HEK293T (cell line): ENCODE measurements around the gene CALN1.

Source experiments
- CTCF ChIA-PET: fragments of 350-600 bp; formaldehyde crosslinking; extraction: SDS; loops from one replicate; lab custom pipeline; 2021; ENCODE audit warnings: antibody characterized with exemption, inconsistent platforms; lab: Yijun Ruan, JAX
- POLR2A ChIA-PET: fragments of 350-600 bp; formaldehyde crosslinking; extraction: SDS; loops from one replicate; lab custom pipeline; 2020; ENCODE audit warnings: antibody characterized with exemption, inconsistent platforms; lab: Yijun Ruan, JAX
- DNase-seq: peaks from one replicate; pipeline ENCODE4 v3.0.0; 2012; ENCODE audit warnings: mixed read lengths; ENCODE audit errors: extremely low spot score
- ARNT ChIP-seq: fragments of 450-650 bp; IDR thresholded peaks from 2 replicates; pipeline ENCODE4 v1.6.1; 2017; ENCODE audit warnings: mild to moderate bottlenecking
- BHLHE40 ChIP-seq: fragments of 450-650 bp; IDR thresholded peaks from 2 replicates; pipeline ENCODE4 v1.6.1; 2016; ENCODE audit warnings: mild to moderate bottlenecking, moderate library complexity, borderline replicate concordance
- CTBP1 ChIP-seq: fragments of 450-650 bp; IDR thresholded peaks from 2 replicates; pipeline ENCODE4 v1.6.1; 2016; ENCODE audit warnings: borderline replicate concordance
- ELF4 ChIP-seq: fragments of 450-650 bp; IDR thresholded peaks from 2 replicates; pipeline ENCODE4 v1.6.1; 2017; ENCODE audit warnings: antibody characterized with exemption
- FOXA1 ChIP-seq: fragments of 450-650 bp; IDR thresholded peaks from 2 replicates; pipeline ENCODE4 v1.6.1; 2016; ENCODE audit warnings: mild to moderate bottlenecking
- FOXK2 ChIP-seq: fragments of 450-650 bp; IDR thresholded peaks from 2 replicates; pipeline ENCODE4 v1.6.1; 2016; ENCODE audit warnings: mild to moderate bottlenecking
- FOXM1 ChIP-seq: fragments of 450-650 bp; IDR thresholded peaks from 2 replicates; pipeline ENCODE4 v1.6.1; 2017; ENCODE audit warnings: mild to moderate bottlenecking, borderline replicate concordance
- HDGF ChIP-seq: fragments of 450-650 bp; IDR thresholded peaks from 2 replicates; pipeline ENCODE4 v1.6.1; 2017; ENCODE audit warnings: antibody characterized with exemption, borderline replicate concordance
- L3MBTL2 ChIP-seq: fragments of 450-650 bp; conservative IDR thresholded peaks from 2 replicates; pipeline ENCODE4 v1.6.1; 2016; ENCODE audit warnings: mild to moderate bottlenecking
- LEF1 ChIP-seq: fragments of 450-650 bp; IDR thresholded peaks from 2 replicates; pipeline ENCODE4 v1.6.1; 2017; ENCODE audit warnings: mild to moderate bottlenecking, borderline replicate concordance
- NFRKB ChIP-seq: fragments of 450-650 bp; IDR thresholded peaks from 2 replicates; pipeline ENCODE4 v1.6.1; 2016; ENCODE audit warnings: mild to moderate bottlenecking, moderate library complexity
- PKNOX1 ChIP-seq: fragments of 450-650 bp; IDR thresholded peaks from 2 replicates; pipeline ENCODE4 v1.6.1; 2016
- SP1 ChIP-seq: fragments of 450-650 bp; IDR thresholded peaks from 2 replicates; pipeline ENCODE4 v1.6.1; 2017
- SUZ12 ChIP-seq: fragments of 450-650 bp; IDR thresholded peaks from 2 replicates; pipeline ENCODE4 v1.6.1; 2016; ENCODE audit warnings: mild to moderate bottlenecking
- TARDBP ChIP-seq: fragments of 450-650 bp; IDR thresholded peaks from 2 replicates; pipeline ENCODE4 v1.6.1; 2016
- ZNF384 ChIP-seq: fragments of 450-650 bp; IDR thresholded peaks from 2 replicates; pipeline ENCODE4 v1.6.1; 2016

CALN1 gene

GRCh38 chr7:72235351-72235750 lies 176.8 kb downstream of the CALN1 start:
- ChIA-PET POLR2A (no interaction called here), CTCF (no interaction called here)
- DNase-seq: no peak

GRCh38 chr7:72234086-72234485 lies 178.1 kb downstream of the CALN1 start:
- ChIA-PET CTCF (no interaction called here), POLR2A (no interaction called here)
- no peak for DNase-seq
- TF ChIP-seq FOXA1 (no peak), ZNF384 (no peak), HDGF (no peak), SUZ12 (no peak), LEF1 (no peak), NFRKB (no peak), L3MBTL2 (no peak), ARNT (no peak), FOXM1 (no peak), FOXK2 (no peak), BHLHE40 (no peak), SP1 (no peak)

More at GRCh38 chr7:72235351-72235750, 176.8 kb downstream of the CALN1 start:
- TF ChIP-seq ARNT: no peak
- TF ChIP-seq PKNOX1: no peak
- TF ChIP-seq TARDBP: no peak
- no peak for TF ChIP-seq FOXM1
- TF ChIP-seq ELF4: no peak
- TF ChIP-seq L3MBTL2: no peak
- TF ChIP-seq LEF1: no peak

GRCh38 chr7:72230281-72230680 lies 181.9 kb downstream of the CALN1 start:
- no peak for DNase-seq
- CTCF ChIA-PET: no interaction called here
- POLR2A ChIA-PET: no interaction called here
- TF ChIP-seq HDGF (no peak), BHLHE40 (no peak), TARDBP (no peak), SUZ12 (no peak), PKNOX1 (no peak), ZNF384 (no peak), FOXA1 (no peak), LEF1 (no peak), CTBP1 (no peak), ARNT (no peak), NFRKB (no peak), FOXM1 (no peak), FOXK2 (no peak), SP1 (no peak), ELF4 (no peak), L3MBTL2 (no peak)

- DNase-seq: no peak
- ChIA-PET CTCF (no interaction called here), POLR2A (no interaction called here)
- no peak for TF ChIP-seq ZNF384
- no peak for TF ChIP-seq FOXA1
- no peak for TF ChIP-seq FOXK2
- TF ChIP-seq SP1: no peak
- no peak for TF ChIP-seq L3MBTL2
These were observed 188.8 kb downstream of the CALN1 start for GRCh38 chr7:72223351-72223750.

- CTCF ChIA-PET: no interaction called here
- no peak for DNase-seq
- TF ChIP-seq ARNT (no peak), SUZ12 (no peak), FOXM1 (no peak)
- POLR2A ChIA-PET: no interaction called here
These were observed 190.0 kb downstream of the CALN1 start for GRCh38 chr7:72222136-72222535.

- no peak for TF ChIP-seq LEF1
- TF ChIP-seq HDGF: no peak
- no peak for TF ChIP-seq CTBP1
- no peak for TF ChIP-seq ZNF384
- no peak for TF ChIP-seq TARDBP
- CTCF ChIA-PET: no interaction called here
- POLR2A ChIA-PET: no interaction called here
- no peak for DNase-seq
These were observed 192.6 kb downstream of the CALN1 start for GRCh38 chr7:72219500-72219899.

GRCh38 chr7:72217151-72217550 lies 195.0 kb downstream of the CALN1 start:
- ChIA-PET CTCF (no interaction called here), POLR2A (no interaction called here)
- no peak for DNase-seq
- no peak for TF ChIP-seq BHLHE40
- no peak for TF ChIP-seq ARNT
- TF ChIP-seq SUZ12: no peak
- TF ChIP-seq NFRKB: no peak
- no peak for TF ChIP-seq FOXA1
- TF ChIP-seq PKNOX1: no peak
- no peak for TF ChIP-seq ELF4
- no peak for TF ChIP-seq TARDBP
- TF ChIP-seq HDGF: no peak
- no peak for TF ChIP-seq ZNF384
- TF ChIP-seq SP1: no peak
- no peak for TF ChIP-seq FOXK2
- TF ChIP-seq FOXM1: no peak
